SH-SY5Y (cell line): ENCODE data around the gene CDNF.
A peak's percentile ranks its signal among the peaks of the same experiment; 100 is the strongest.

Experiments used
- GATA2 ChIP-seq: IDR thresholded peaks from 2 replicates; pipeline ENCODE4 v1.6.1; 2011; ENCODE audit warnings: mild to moderate bottlenecking, low read depth, low read length
- GATA3 ChIP-seq: IDR thresholded peaks from 2 replicates; pipeline ENCODE4 v1.6.1; 2011; ENCODE audit warnings: low read depth, mild to moderate bottlenecking, low read length, moderate library complexity

Gene CDNF

DNA sequence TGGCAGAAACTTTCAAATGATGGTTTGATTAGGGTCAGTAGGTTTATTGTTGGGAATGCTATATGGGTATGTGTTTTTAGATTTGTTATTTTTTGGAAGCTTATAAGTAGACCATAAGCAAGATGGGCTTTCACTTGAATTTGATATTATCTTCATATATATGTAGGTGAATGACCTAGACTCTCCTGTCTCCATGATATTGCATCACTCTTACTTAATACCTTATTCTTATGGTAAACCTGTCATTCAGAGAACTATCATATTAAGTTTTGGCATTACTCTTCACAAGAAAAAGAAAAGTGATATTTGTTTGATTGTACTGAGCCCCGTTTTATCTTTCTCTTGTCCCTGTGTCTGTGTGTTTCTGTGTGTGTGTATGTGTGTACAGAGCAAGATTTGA lies 17.6 kb upstream of the CDNF start:
- TF ChIP-seq GATA3 (no peak), GATA2 (no peak)

DNA sequence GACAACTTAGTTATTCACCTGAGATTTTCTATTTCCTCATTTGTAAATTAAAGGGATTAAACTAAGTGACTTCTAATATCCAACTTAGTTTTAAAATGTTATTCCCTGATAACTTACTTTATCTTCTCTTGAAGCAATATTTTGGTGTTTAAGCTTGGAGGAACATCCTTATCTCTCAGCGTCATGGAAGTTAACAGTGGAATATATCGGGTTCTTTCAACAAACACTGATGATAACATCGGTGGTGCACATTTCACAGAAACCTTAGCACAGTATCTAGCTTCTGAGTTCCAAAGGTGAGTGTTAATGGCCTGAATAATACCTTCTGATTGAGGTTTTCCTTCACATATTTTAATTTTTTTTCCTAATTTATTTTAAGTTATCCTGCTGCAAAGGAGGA lies 14.4 kb upstream of the CDNF start:
- no peak for TF ChIP-seq GATA2
- no peak for TF ChIP-seq GATA3

DNA sequence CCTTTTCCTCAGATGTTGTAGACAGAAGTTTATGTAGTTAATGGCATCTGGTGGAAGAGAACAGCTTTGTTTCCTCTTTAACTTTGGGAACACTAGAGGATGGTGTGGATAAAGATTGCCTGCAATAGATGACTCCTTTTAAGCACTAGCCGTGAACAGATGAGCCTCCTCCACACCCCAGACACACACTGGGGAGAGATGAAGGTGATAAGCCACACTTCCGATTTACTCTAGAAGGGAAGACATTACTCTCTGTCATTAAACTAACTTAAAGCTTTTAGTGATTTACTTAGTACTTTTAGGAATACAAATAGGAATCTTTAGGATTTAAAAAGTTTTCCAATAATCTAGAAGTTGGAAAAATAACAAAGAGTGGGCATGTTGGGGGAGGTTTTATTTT lies 7.1 kb upstream of the CDNF start:
- TF ChIP-seq GATA2: no peak; the same call in 1 of the 2 replicates
- TF ChIP-seq GATA3: no peak

DNA sequence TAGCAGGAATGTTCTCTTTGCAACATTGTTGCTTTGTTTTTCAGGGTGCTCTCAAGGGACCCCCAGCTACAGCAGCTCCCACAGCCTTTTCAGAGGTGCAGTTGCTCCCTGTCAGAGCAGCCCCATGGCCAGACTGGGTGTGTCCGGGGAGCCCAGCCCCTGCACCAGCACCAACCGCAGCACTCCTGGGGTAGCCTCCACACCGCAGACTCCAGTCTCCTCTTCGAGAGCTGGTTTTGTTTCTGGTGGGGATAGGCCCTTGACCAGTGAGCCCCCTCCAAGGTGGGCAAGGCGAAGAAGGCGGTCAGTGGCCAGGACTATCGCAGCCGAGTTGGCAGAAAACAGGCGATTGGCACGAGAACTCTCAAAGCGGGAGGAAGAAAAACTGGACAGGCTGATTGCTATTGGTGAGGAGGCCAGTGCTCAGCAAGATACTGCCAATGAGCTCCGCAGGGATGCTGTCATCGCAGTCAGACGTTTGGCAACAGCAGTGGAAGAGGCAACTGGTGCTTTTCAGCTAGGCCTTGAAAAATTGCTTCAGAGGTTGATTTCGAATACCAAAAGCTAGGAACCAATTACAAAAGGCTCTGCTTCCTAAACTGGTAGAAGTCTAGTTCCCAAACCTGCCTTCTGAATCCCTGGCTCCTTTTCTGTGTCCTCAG lies 5.6 kb upstream of the CDNF start:
- TF ChIP-seq GATA3 (no peak), GATA2 (no peak)

DNA sequence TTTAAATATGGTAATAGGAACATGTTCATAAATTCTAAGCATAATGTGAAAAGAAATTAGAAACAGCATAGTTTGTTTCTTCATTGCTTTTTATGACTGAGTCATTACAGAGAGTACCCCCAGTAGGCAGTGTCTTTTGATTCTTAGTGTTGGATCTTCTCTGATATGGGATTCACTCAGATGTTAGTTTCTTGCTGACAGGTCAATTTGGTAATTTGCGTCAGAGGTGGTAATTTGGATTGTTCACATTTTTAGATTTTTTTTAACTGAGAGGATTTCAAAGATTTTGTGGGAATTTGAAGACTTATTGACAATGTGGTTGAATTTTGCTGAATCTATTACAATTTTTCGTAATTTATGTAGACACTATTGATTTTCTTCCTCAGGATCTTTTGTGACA lies 2.3 kb upstream of the CDNF start:
- no peak for TF ChIP-seq GATA2
- TF ChIP-seq GATA3: no peak

DNA sequence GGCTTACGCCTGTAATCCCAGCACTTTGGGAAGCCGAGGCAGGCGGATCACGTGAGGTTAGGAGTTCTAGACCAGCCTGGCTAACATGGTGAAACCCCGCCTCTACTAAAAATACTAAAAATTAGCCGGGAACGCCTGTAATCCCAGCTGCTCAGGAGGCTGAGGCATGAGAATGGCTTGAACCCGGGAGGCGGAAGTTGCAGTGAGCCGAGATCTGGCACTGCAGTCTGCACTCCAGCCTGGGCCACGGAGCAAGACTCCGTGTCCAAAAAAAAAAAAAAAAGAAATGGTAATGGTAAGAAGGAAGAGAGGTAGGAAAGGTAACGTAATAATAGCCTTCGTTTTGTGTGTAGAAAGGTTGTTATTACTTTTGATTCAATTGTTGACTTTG lies 1.5 kb upstream of the CDNF start:
- TF ChIP-seq GATA2 (no peak), GATA3 (no peak)

DNA sequence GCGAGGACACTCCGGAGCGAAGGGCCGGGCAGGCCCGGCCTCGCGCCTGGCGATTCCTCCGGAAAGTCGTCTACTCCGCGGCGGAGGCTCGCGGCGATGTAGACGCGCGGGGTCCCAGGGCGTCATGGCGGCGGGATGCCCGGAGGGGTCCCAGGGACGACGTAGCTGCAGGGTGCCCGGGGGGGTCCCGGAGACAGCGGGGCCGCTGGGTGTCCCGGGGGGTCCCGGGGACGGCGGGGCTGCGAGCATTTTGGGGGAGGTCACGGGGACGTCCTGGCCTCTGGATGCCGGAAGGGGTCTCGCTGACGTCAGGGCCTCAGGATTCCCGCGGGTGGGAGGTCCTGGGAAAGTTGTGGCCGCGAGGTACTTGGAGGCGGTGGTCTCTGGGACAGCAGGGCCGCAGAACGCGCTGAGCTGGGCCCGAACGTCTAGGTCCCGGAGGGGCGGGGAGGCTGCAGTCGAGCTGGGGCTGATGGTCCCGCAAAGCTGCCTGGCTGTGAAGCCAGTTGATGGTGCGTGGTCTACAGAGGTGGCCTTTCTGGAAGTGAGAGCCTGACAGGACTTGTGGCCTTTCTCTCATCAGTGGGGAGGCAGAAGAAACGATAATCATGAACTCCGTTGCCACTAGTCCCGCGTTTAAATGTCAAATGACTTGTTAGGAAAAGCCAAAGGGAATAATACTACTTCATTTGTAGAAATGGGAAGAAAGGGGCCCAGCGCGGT lies 906 bp upstream of the CDNF start:
- TF ChIP-seq GATA3 (no peak), GATA2 (no peak)

DNA sequence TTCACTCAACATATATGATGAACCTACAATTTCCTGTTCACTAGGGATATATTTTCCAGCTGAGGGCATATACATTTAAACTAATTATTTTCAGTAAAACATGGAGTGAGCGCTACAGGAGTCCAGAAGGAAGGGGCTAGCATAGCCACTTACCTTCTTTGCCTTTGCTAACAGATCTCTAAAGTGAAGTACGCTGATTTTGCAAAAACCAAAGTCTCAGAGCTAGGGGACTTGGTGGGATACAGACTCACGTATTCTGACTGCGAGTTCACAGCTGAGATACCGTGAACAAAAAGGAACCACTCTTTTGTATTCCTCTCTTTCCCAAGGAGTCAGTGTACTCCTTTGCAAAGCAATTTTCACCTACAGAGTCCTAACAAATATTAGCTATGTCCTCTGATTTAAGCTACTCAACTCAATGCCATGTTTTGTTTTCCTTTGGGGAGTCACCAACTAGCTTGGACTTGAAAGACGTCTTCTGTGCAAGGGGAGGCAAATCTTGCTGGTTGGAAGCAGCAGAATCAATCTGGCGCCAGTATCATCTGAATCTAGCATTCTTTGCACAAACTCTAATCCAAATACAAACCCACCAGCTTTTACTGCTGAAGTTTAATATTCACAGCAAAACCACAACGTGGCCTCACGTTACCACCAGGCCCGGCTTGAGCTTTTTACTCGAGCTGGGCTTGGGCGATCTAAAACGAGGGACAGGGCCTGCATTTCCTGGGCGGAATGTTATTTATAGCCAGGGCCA lies 657 bp downstream of the CDNF start:
- TF ChIP-seq GATA2: no peak

DNA sequence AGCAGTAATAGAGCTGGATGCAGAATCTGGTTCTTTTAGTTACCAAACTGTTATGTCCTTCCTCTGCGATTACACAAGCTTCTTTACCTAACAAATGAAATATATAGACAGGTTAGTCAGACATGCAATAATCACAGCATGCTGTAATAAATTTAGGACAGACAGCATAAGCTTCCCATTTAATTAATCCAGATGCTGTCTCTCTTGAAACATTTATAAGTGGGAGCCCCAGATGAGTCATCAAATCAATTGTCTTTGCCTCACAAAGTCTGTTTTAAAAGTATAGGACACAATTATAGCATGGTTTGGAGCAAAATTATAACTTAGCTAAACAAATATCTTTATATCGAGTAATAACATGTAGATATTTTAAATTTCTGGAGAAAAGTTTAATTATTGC lies 1.6 kb downstream of the CDNF start:
- TF ChIP-seq GATA3 (no peak), GATA2 (no peak)

DNA sequence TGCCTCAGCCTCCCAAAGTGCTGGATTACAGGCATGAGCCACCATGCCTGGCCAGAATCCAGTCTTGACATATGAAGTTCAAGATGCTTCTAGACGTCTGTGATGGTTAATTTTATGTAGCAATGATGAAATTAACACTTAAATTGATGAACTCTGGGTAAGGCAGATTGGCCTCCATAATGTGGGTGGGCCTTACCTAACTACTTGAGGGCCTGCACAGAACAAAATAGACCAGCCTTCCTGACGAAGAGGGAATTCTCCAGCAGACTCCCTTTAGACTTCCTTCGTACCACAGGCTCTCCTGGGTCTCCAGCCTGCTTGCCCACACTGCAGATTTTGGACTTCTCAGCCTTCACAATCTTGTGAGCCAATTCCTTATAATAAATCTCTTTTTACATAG lies 4.7 kb downstream of the CDNF start:
- TF ChIP-seq GATA3 (no peak), GATA2 (no peak)

DNA sequence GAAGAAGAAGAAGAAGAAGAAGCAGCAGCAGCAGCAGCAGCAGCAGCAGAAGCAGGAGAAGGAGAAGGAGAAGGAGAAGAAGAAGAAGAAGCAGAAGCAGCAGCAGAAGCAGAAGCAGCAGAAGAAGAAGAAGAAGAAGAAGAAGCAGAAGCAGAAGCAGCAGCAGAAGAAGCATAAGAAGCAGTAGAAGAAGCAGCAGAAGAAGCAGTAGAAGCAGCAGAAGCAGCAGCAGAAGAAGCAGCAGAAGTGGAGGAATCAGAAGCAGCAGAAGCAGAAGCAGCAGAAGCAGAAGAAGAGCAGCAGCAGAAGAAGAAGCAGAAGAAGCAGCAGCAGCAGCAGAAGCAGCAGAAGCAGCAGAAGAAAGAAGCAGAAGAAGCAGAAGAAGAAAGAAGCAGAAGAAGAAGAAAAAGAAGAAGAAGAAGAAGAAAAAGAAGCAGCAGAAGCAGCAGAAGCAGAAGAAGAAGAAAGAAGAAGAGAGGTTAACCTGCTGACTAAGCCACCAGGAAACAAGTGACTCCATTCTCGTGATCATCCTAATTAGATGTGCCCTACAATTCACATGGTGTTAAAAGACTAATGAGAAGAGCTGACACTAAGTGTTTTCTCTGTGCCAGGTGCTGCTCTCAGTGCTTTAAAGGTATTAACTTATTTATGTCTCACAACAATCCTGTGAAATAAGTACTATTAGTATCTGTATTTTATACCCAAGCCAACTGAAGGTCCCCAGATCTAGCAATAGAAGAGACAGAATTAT lies 11.6 kb downstream of the CDNF start:
- TF ChIP-seq GATA3 (no peak), GATA2 (no peak)

DNA sequence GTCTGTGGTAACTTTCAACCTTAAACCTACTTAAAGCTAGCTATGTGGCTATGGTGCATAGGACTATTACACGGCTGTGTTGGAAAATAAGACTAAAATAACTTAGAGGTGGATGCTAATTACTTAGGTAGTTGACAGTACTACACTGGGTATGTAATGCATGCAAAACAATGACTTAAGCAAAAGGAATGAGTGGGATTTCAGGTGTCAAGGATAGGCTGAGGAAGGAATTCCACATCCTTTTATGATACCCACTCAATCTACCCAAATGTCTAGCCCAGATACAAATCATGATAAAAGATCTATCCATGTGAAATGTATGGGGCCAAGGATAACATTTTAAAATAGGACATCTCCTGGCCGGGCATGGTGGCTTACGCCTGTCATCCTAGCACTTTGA lies 13.9 kb downstream of the CDNF start:
- TF ChIP-seq GATA2 (no peak), GATA3 (no peak)

DNA sequence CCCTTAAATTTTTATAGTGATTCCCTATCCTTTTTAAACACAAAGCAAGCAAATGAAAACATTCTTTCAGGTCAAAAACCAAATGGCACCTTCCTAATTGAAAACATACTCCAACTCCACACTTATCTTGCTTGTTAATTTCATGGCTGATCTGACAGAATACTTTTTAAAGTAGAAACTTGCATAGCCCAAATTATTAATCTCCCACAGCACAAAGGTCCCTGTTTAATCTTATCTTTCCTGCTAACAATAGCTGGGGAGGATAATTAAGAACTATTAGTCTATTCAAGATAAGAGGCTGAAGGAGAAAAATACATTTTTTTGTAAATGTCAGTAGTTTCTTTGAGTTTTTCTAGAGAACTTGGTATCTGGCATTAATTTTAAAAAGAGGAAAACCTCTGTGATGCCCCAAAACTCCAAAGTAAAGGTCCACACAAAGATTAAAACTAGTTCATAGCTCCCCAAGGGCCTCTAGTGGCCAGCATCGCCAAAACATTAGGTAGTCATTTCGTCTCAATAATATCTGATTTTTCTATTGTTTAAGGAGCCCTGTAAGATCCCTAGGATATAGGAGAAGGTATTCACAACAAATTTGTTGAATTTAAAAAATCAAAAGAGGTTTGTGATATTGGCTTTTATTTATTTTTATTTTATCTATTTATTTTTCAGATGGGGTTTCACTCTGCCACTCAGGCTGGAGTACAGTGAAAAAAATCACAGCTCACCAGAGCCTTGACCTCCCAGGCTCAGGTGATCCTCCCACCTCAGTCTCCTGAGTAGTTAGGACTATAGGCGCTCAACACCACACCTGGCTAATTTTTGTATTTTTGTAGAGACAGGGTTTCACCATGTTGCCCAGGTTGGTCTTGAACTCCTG lies 14.7 kb downstream of the CDNF start:
- peak; percentile 67; the same call in 1 of the 2 replicates for TF ChIP-seq GATA3
- TF ChIP-seq GATA2: 0 out of 2 replicates have a peak, but pooled peaks have one; percentile 12
